Fibroblast of lung (primary cell): Measurements from ENCODE around the gene CDH4. TPM values are rescaled to one million over a fixed set of nuclear protein-coding genes. Genes with fewer than 3 reads are reported as not detected.

Source experiments
- DNase-seq, 2 donors: peaks; one replicate each; pipeline versions ENCODE4 v3.0.0 to v3.0.0-alpha.2; 2010; ENCODE audit warnings: low read depth in 2 of 2
- H2AFZ ChIP-seq: 2 replicates; pipeline ENCODE4 v1.5.1; 2012; ENCODE audit warnings: low read length, control low read depth, inconsistent platforms
- H3K27ac ChIP-seq: 2 replicates; pipeline ENCODE4 v1.5.1; 2011; ENCODE audit warnings: low read length, control low read depth; ENCODE audit not compliant: insufficient read depth
- H3K27me3 ChIP-seq: 2 replicates; pipeline ENCODE4 v1.5.1; 2011; ENCODE audit warnings: mild to moderate bottlenecking, low read length; ENCODE audit not compliant: control insufficient read depth, insufficient read depth
- H3K36me3 ChIP-seq: 2 replicates; pipeline ENCODE4 v1.5.1; 2011; ENCODE audit warnings: low read length; ENCODE audit not compliant: control insufficient read depth, insufficient read depth
- H3K4me1 ChIP-seq: 2 replicates; pipeline ENCODE4 v1.5.1; 2011; ENCODE audit warnings: low read length; ENCODE audit not compliant: control insufficient read depth, insufficient read depth; ENCODE audit errors: extremely low read depth
- H3K4me2 ChIP-seq: 2 replicates; pipeline ENCODE4 v1.5.1; 2011; ENCODE audit warnings: low read length, control low read depth; ENCODE audit not compliant: insufficient read depth; ENCODE audit errors: extremely low read depth
- H3K4me3 ChIP-seq, 4 experiments: fragments of 200-600 bp in 1 of 4; sonication (generic) in 1 of 4; replicated peaks in 1 of 4; 2 replicates each; pipeline ENCODE4 v1.5.1; 2011 to 2016; ENCODE audit warnings: low read length in 4 of 4, low read depth in 3 of 4, mild to moderate bottlenecking in 3 of 4, control low read depth in 2 of 4, inconsistent platforms in 1 of 4, mixed read lengths in 1 of 4; ENCODE audit not compliant: insufficient read depth in 1 of 4; ENCODE audit errors: control extremely low read depth in 1 of 4
- H3K79me2 ChIP-seq: 2 replicates; pipeline ENCODE4 v1.5.1; 2012; ENCODE audit warnings: mild to moderate bottlenecking, low read length, inconsistent platforms; ENCODE audit not compliant: control insufficient read depth, insufficient read depth
- H3K9ac ChIP-seq: 2 replicates; pipeline ENCODE4 v1.5.1; 2011; ENCODE audit warnings: mild to moderate bottlenecking, low read length, control low read depth; ENCODE audit not compliant: insufficient read depth
- H3K9me3 ChIP-seq: 2 replicates; pipeline ENCODE4 v1.5.1; 2012; ENCODE audit warnings: low read depth, low read length; ENCODE audit not compliant: control insufficient read depth, insufficient read depth
- H4K20me1 ChIP-seq: 2 replicates; pipeline ENCODE4 v1.5.1; 2011; ENCODE audit warnings: low read length; ENCODE audit not compliant: control insufficient read depth, insufficient read depth; ENCODE audit errors: extremely low read depth
- CTCF ChIP-seq, 2 donors: IDR thresholded peaks in 1 of 2; conservative IDR thresholded peaks in 1 of 2; 1 replicate in 1 of 2; 2 replicates in 1 of 2; pipeline ENCODE4 v1.5.1; 2011 to 2012; ENCODE audit warnings: low read length in 2 of 2, control low read depth in 1 of 2, inconsistent platforms in 1 of 2, low read depth in 1 of 2, mild to moderate bottlenecking in 1 of 2
- EZH2 ChIP-seq: IDR thresholded peaks from 2 replicates; pipeline ENCODE4 v1.5.1; 2012; ENCODE audit warnings: low read length, control low read depth, mild to moderate bottlenecking; ENCODE audit errors: missing control alignments
- polyA plus RNA-seq, 2 donors: library from polyadenylated mRNA; depleted of rRNA in 1 of 2; stranded (reverse) in 1 of 2; unstranded in 1 of 2; fragments of >200 nt; gene quantifications; 2 replicates each; pipeline ENCODE4 v1.2.1, GENCODE V29; 2011 to 2012; ENCODE audit warnings: missing spikeins in 1 of 2
- total RNA-seq: library from RNA; depleted of rRNA; stranded (reverse); fragments of >200 nt; gene quantifications from 2 replicates; pipeline ENCODE4 v1.2.1, GENCODE V29; 2014

The CDH4 gene
- total and polyA plus RNA-seq, 2 donors (not counting 1 experiment from before 2014, with no cell fraction given) = 4.8 to 6.8 TPM

GRCh38 chr20:61963149-61963548, 711.1 kb downstream of the CDH4 start:
- Histone ChIP-seq H2AFZ (no peak overlapping the region), H4K20me1 (no peaks in the 10 kb centered on the region), H3K79me2 (no peaks in the 10 kb centered on the region), H3K4me2 (no peak overlapping the region), H3K27ac (no peak overlapping the region), H3K4me1 (no peaks in the 10 kb centered on the region), H3K27me3 (peaks cover 8% of the 10 kb centered on the region), H3K9me3 (no peaks in the 10 kb centered on the region), H3K36me3 (no peaks in the 10 kb centered on the region), H3K9ac (no peak overlapping the region), H3K4me3 (no peak overlapping the region)
- DNase-seq = no peak
- no peak for TF ChIP-seq CTCF (conservative IDR thresholded peaks at IDR 0.05 in 1 of 2, IDR thresholded peaks at IDR 0.05 in 1 of 2; ENCODE audit: low read depth in 1 of 2, low read length in 2 of 2)
- no peak for TF ChIP-seq EZH2

- no peak for DNase-seq
- Histone ChIP-seq H3K9me3 (no peaks in the 10 kb centered on the region), H2AFZ (no peak overlapping the region), H3K4me2 (no peak overlapping the region), H4K20me1 (no peaks in the 10 kb centered on the region), H3K4me1 (no peaks in the 10 kb centered on the region), H3K9ac (no peak overlapping the region), H3K4me3 (no peak overlapping the region), H3K36me3 (no peaks in the 10 kb centered on the region), H3K27me3 (peaks cover 8% of the 10 kb centered on the region), H3K79me2 (no peaks in the 10 kb centered on the region), H3K27ac (no peak overlapping the region)
- TF ChIP-seq CTCF (conservative IDR thresholded peaks at IDR 0.05 in 1 of 2, IDR thresholded peaks at IDR 0.05 in 1 of 2; ENCODE audit: low read depth in 1 of 2, low read length in 2 of 2) = no peak
Observed at GRCh38 chr20:61963885-61964674, 712.0 kb downstream of the CDH4 start.

GRCh38 chr20:61964675-61965605, 712.9 kb downstream of the CDH4 start:
- Histone ChIP-seq H3K36me3 (no peaks in the 10 kb centered on the region), H3K4me1 (no peaks in the 10 kb centered on the region), H3K4me3 (no peak overlapping the region), H3K27me3 (peaks cover 8% of the 10 kb centered on the region), H3K4me2 (no peak overlapping the region), H2AFZ (no peak overlapping the region), H3K79me2 (no peaks in the 10 kb centered on the region), H3K9me3 (no peaks in the 10 kb centered on the region), H4K20me1 (no peaks in the 10 kb centered on the region), H3K9ac (no peak overlapping the region), H3K27ac (no peak overlapping the region)
- DNase-seq = no peak
- TF ChIP-seq EZH2 (no peak), CTCF (conservative IDR thresholded peaks at IDR 0.05 in 1 of 2, IDR thresholded peaks at IDR 0.05 in 1 of 2; ENCODE audit: low read depth in 1 of 2, low read length in 2 of 2) (no peak)
